Activated T-cell treated with anti-CD3 and anti-CD28 coated beads, Interleukin-2, amount 50 U/mL, for 1 hour (primary cell): ENCODE measurements around the gene NTSR1.

Source experiments
- DNase-seq: peaks from one replicate; pipeline ENCODE4 v3.0.0-alpha.2; 2020

NTSR1 gene

GRCh38 chr20:62741701-62742491, 33.3 kb downstream of the NTSR1 start:
- DNase-seq, result no peak

- no peak for DNase-seq
These were observed 33.9 kb downstream of the NTSR1 start for GRCh38 chr20:62742550-62742949.

GRCh38 chr20:62742979-62743776, 34.5 kb downstream of the NTSR1 start:
- no peak for DNase-seq

GRCh38 chr20:62743777-62744317, 35.2 kb downstream of the NTSR1 start:
- DNase-seq, result no peak

- no peak for DNase-seq
These were observed 36.1 kb downstream of the NTSR1 start for GRCh38 chr20:62744741-62745191.

GRCh38 chr20:62745279-62745951, 36.8 kb downstream of the NTSR1 start:
- no peak for DNase-seq

- DNase-seq, result peak; percentile 14
These were observed 37.3 kb downstream of the NTSR1 start for GRCh38 chr20:62745952-62746288.

GRCh38 chr20:62748311-62748710, 39.7 kb downstream of the NTSR1 start:
- DNase-seq, result no peak

GRCh38 chr20:62749851-62750445, 41.3 kb downstream of the NTSR1 start:
- no peak for DNase-seq

GRCh38 chr20:62751551-62752150, 43.0 kb downstream of the NTSR1 start:
- DNase-seq, result no peak

- DNase-seq, result no peak
These were observed 43.6 kb downstream of the NTSR1 start for GRCh38 chr20:62752181-62752670.

GRCh38 chr20:62752671-62753501, 44.2 kb downstream of the NTSR1 start:
- no peak for DNase-seq

GRCh38 chr20:62753626-62754025, 45.0 kb downstream of the NTSR1 start:
- DNase-seq, result no peak

GRCh38 chr20:62754122-62754990, 45.7 kb downstream of the NTSR1 start:
- no peak for DNase-seq

GRCh38 chr20:62754991-62755356, 46.3 kb downstream of the NTSR1 start:
- DNase-seq, result no peak

GRCh38 chr20:62755817-62756724, 47.4 kb downstream of the NTSR1 start:
- no peak for DNase-seq

- DNase-seq, result no peak
These were observed 49.7 kb downstream of the NTSR1 start for GRCh38 chr20:62758226-62758912.

GRCh38 chr20:62759981-62760431, 51.4 kb downstream of the NTSR1 start:
- no peak for DNase-seq

GRCh38 chr20:62760471-62760855, 51.8 kb downstream of the NTSR1 start:
- no peak for DNase-seq
